Measurements from ENCODE around the gene IGBP1. TPM values are rescaled to one million over a fixed set of nuclear protein-coding genes. Genes with fewer than 3 reads are reported as not detected.

Gene IGBP1
- total and polyA plus RNA-seq, 9 of the 15 experiments (the other 6 are each of a cell fraction or from before 2014, with no cell fraction given): 36.6 to 91.5 (median 52.8) TPM

GRCh38 chrX:70087857-70088630 lies 45.2 kb upstream of the IGBP1 start:
- Histone ChIP-seq H3K79me2 (ENCODE audit: control insufficient read depth, insufficient read depth, low read length) (no peaks in the 10 kb centered on the region), H3K27me3 (ENCODE audit: control insufficient read depth in 2 of 2, insufficient read depth in 2 of 2, low read length in 2 of 2) (peaks cover 0 to 8% of the 10 kb centered on the region in 2 experiments; a peak in 1 of 5 replicates), H3K9me1 (ENCODE audit: control insufficient read depth, insufficient read depth, low read length) (no peaks in the 10 kb centered on the region), H3K4me2 (ENCODE audit: insufficient read depth, low read length) (no peak overlapping the region), H3K4me1 (replicated peaks in 1 of 2; ENCODE audit: control insufficient read depth in 2 of 2, insufficient read depth in 2 of 2, low read length in 2 of 2) (no peaks in the 10 kb centered on the region), H3K9ac (ENCODE audit: insufficient read depth in 1 of 2, low read depth in 2 of 2, low read length in 2 of 2) (no peak overlapping the region), H3K27ac (ENCODE audit: extremely low read depth, low read depth, low read length) (no peak overlapping the region), H2AFZ (ENCODE audit: low read depth, low read length) (no peak overlapping the region), H3K36me3 (ENCODE audit: control insufficient read depth, insufficient read depth, low read length) (no peaks in the 10 kb centered on the region), H3K4me3 (no peak overlapping the region), H3K9me3 (replicated peaks; ENCODE audit: control insufficient read depth, insufficient read depth, low read depth, low read length) (no peaks in the 10 kb centered on the region), H4K20me1 (replicated peaks; ENCODE audit: control insufficient read depth, insufficient read depth, low read length) (no peaks in the 10 kb centered on the region; the same call in 1 of the 2 replicates)
- ChIA-PET CTCF (ENCODE audit: low intra/inter-chr PET ratio) (no interaction called here), POLR2A (interaction anchor here (0.8 kb wide), 1 partner anchor 14 kb away, joined by 3 read pairs; no protein-coding TSS in a partner anchor)
- no peak for DNase-seq (ENCODE audit: extremely low read depth in 1 of 4, low spot score in 3 of 4)
- FAIRE-seq: no peak
- intact Hi-C loops (cut with micrococcal nuclease) (no loop called here), in situ Hi-C loops (cut with MboI) (no loop called here)
- no TSS peak for BruUV-seq (replicated peaks)
- peak; percentile 23; the same call in 1 of the 2 replicates for TF ChIP-seq NFIC (IDR thresholded peaks at IDR 0.05)
- TF ChIP-seq FOXA1 (IDR thresholded peaks at IDR 0.05; ENCODE audit: borderline replicate concordance): no peak
- ATAC-seq: no peak
- WGBS (ENCODE audit: insufficient coverage, low coverage, missing lambda C conversion rate): 2% methylated on average over 11 of the region's 11 CpGs

- FAIRE-seq: no peak
These were observed 44.5 kb upstream of the IGBP1 start for GRCh38 chrX:70088751-70089150.

More at GRCh38 chrX:70088751-70089150, 44.5 kb upstream of the IGBP1 start:
- intact Hi-C loops (cut with micrococcal nuclease): no loop called here
- in situ Hi-C loops (cut with MboI): no loop called here
- Histone ChIP-seq H3K4me2 (ENCODE audit: insufficient read depth, low read length) (no peak overlapping the region), H2AFZ (ENCODE audit: low read depth, low read length) (no peak overlapping the region), H3K9ac (ENCODE audit: insufficient read depth in 1 of 2, low read depth in 2 of 2, low read length in 2 of 2) (no peak overlapping the region), H3K4me1 (replicated peaks in 1 of 2; ENCODE audit: control insufficient read depth in 2 of 2, insufficient read depth in 2 of 2, low read length in 2 of 2) (no peaks in the 10 kb centered on the region), H3K9me1 (ENCODE audit: control insufficient read depth, insufficient read depth, low read length) (no peaks in the 10 kb centered on the region), H4K20me1 (replicated peaks; ENCODE audit: control insufficient read depth, insufficient read depth, low read length) (no peaks in the 10 kb centered on the region; the same call in 1 of the 2 replicates), H3K79me2 (ENCODE audit: control insufficient read depth, insufficient read depth, low read length) (no peaks in the 10 kb centered on the region), H3K27ac (ENCODE audit: extremely low read depth, low read depth, low read length) (no peak overlapping the region), H3K36me3 (ENCODE audit: control insufficient read depth, insufficient read depth, low read length) (no peaks in the 10 kb centered on the region), H3K9me3 (replicated peaks; ENCODE audit: control insufficient read depth, insufficient read depth, low read depth, low read length) (no peaks in the 10 kb centered on the region), H3K4me3 (no peak overlapping the region), H3K27me3 (ENCODE audit: control insufficient read depth in 2 of 2, insufficient read depth in 2 of 2, low read length in 2 of 2) (peaks cover 0 to 8% of the 10 kb centered on the region in 2 experiments; a peak in 1 of 5 replicates)
- TF ChIP-seq STAT5A (IDR thresholded peaks at IDR 0.05; ENCODE audit: borderline replicate concordance, low read length): no peak
- TF ChIP-seq ZNF644 (tag; IDR thresholded peaks at IDR 0.05; ENCODE audit: low read depth): no peak
- ATAC-seq: no peak
- BruUV-seq (replicated peaks): no TSS peak
- CTCF ChIA-PET (ENCODE audit: low intra/inter-chr PET ratio): no interaction called here
- POLR2A ChIA-PET: no interaction called here
- no peak for DNase-seq (ENCODE audit: extremely low read depth in 1 of 4, low spot score in 3 of 4)

Data from K562 (cell line).